HepG2 (cell line): ENCODE data around the gene RING1. TPM values are rescaled to one million over a fixed set of nuclear protein-coding genes. Genes with fewer than 3 reads are reported as not detected.

Experiments used
- ATAC-seq: fragments of 200-7000 bp; cut with Tn5 transposase; 3 replicates; pipeline ENCODE4 v1.9.1; 2020; ENCODE audit warnings: mild to moderate bottlenecking, moderate library complexity
- BruUV-seq: library from RNA; stranded (reverse); fragments of 400-500 nt; replicated peaks from 2 replicates; lab custom pipeline; 2021; lab: Mats Ljungman, UMichigan
- CTCF ChIA-PET: fragments of 300-600 bp; formaldehyde crosslinking; extraction: SDS; loops from one replicate; lab custom pipeline; 2021; ENCODE audit warnings: low total read pairs, inconsistent platforms, low intra/inter-chr PET ratio; lab: Yijun Ruan, JAX
- POLR2A ChIA-PET: fragments of 350-600 bp; sonication (Branson Sonifier 250); formaldehyde crosslinking; loops from one replicate; lab custom pipeline; 2020; ENCODE audit warnings: antibody characterized with exemption, inconsistent platforms; lab: Yijun Ruan, JAX
- DNase-seq: peaks from one replicate; pipeline ENCODE4 v3.0.0-alpha.2; 2015; ENCODE audit warnings: low spot score
- FAIRE-seq: peaks from 3 replicates; lab custom pipeline; 2011; peaks lifted over from hg19 to GRCh38; lab: Jason Lieb, UNC
- H2AFZ ChIP-seq: one replicate; pipeline ENCODE4 v1.6.1; 2011; ENCODE audit warnings: low read length, inconsistent platforms
- H3K27ac ChIP-seq: fragments of 300-600 bp; 3 replicates; pipeline ENCODE4 v1.8.0; 2011; ENCODE audit warnings: mixed run types, mild to moderate bottlenecking, mixed read lengths, low read length, inconsistent platforms; ENCODE audit not compliant: insufficient read depth; ENCODE audit errors: extremely low read length
- H3K27me3 ChIP-seq, 2 experiments: fragments of 200-600 bp in 1 of 2; 2 replicates in 1 of 2; 3 replicates in 1 of 2; pipeline versions ENCODE4 v1.6.0 to v1.8.0; 2011; ENCODE audit warnings: low read length in 2 of 2, mild to moderate bottlenecking in 2 of 2, moderate library complexity in 2 of 2, inconsistent platforms in 1 of 2; ENCODE audit not compliant: insufficient read depth in 2 of 2, control insufficient read depth in 1 of 2
- H3K36me3 ChIP-seq, 2 experiments: fragments of 200-600 bp in 1 of 2; replicated peaks in 1 of 2; 2 replicates in 1 of 2; 3 replicates in 1 of 2; pipeline versions ENCODE4 v1.5.1 to v1.8.0; 2011; ENCODE audit warnings: low read length in 2 of 2, inconsistent platforms in 1 of 2; ENCODE audit not compliant: insufficient read depth in 2 of 2, control insufficient read depth in 1 of 2
- H3K4me1 ChIP-seq: 2 replicates; pipeline ENCODE4 v1.5.1; 2012; ENCODE audit warnings: low read length, inconsistent platforms; ENCODE audit not compliant: insufficient read depth
- H3K4me2 ChIP-seq: 2 replicates; pipeline ENCODE4 v1.6.0; 2011; ENCODE audit warnings: low read depth, low read length, inconsistent platforms
- H3K4me3 ChIP-seq, 3 experiments: fragments of 200-600 bp in 1 of 3; sonication (generic), shearing (Covaris generic) in 1 of 3; replicated peaks in 1 of 3; 2 replicates each; pipeline ENCODE4 v1.5.1; 2011 to 2016; ENCODE audit warnings: low read length in 3 of 3, inconsistent platforms in 2 of 3, low read depth in 2 of 3, mild to moderate bottlenecking in 2 of 3, control low read depth in 1 of 3, mixed read lengths in 1 of 3; ENCODE audit not compliant: insufficient read depth in 1 of 3
- H3K79me2 ChIP-seq: one replicate; pipeline ENCODE4 v1.6.1; 2011; ENCODE audit warnings: low read length, inconsistent platforms; ENCODE audit not compliant: insufficient read depth
- H3K9ac ChIP-seq: 2 replicates; pipeline ENCODE4 v1.6.0; 2011; ENCODE audit warnings: mild to moderate bottlenecking, low read depth, low read length, inconsistent platforms; ENCODE audit not compliant: insufficient read depth
- H3K9me3 ChIP-seq: 2 replicates; pipeline ENCODE4 v1.5.1; 2012; ENCODE audit warnings: mild to moderate bottlenecking, low read length
- H4K20me1 ChIP-seq: 2 replicates; pipeline ENCODE4 v1.6.0; 2011; ENCODE audit warnings: inconsistent platforms, mild to moderate bottlenecking, low read length, moderate library complexity; ENCODE audit not compliant: insufficient read depth
- HIVEP1 ChIP-seq: sonication (generic); formaldehyde crosslinking; IDR thresholded peaks from 2 replicates; pipeline ENCODE4 v1.4.0; 2020; ENCODE audit warnings: mild to moderate bottlenecking, missing genetic modification reagents
- HOXA3 ChIP-seq: sonication (generic); formaldehyde crosslinking; IDR thresholded peaks from 2 replicates; pipeline ENCODE4 v1.5.0; 2020; ENCODE audit warnings: missing genetic modification reagents
- KLF9 ChIP-seq: IDR thresholded peaks from 2 replicates; pipeline ENCODE4 v1.6.1; 2016; ENCODE audit warnings: low read depth
- MAFF ChIP-seq: IDR thresholded peaks from 2 replicates; pipeline ENCODE4 v1.6.1; 2011; ENCODE audit warnings: low read depth, low read length, improper control_type of control experiment
- MAZ ChIP-seq, 2 experiments: sonication (generic) in 1 of 2; formaldehyde crosslinking in 1 of 2; IDR thresholded peaks; 2 replicates each; pipeline versions ENCODE4 v1.5.0 to v1.6.1; 2012 to 2020; ENCODE audit warnings: low read depth in 2 of 2, mild to moderate bottlenecking in 2 of 2, borderline replicate concordance in 1 of 2, improper control_type of control experiment in 1 of 2, low read length in 1 of 2, missing genetic modification reagents in 1 of 2, moderate library complexity in 1 of 2
- MZF1 ChIP-seq: sonication (generic); formaldehyde crosslinking; IDR thresholded peaks from 2 replicates; pipeline ENCODE4 v1.8.1; 2023; ENCODE audit warnings: mild to moderate bottlenecking, missing genetic modification reagents, borderline replicate concordance
- RFXANK ChIP-seq: IDR thresholded peaks from 2 replicates; pipeline ENCODE4 v1.6.1; 2016
- SP2 ChIP-seq: sonication (generic); formaldehyde crosslinking; IDR thresholded peaks from 2 replicates; pipeline ENCODE4 v1.5.1; 2020; ENCODE audit warnings: mild to moderate bottlenecking, missing genetic modification reagents
- ZNF251 ChIP-seq: sonication (generic); formaldehyde crosslinking; IDR thresholded peaks from 2 replicates; pipeline ENCODE4 v1.9.0; 2021; ENCODE audit warnings: mild to moderate bottlenecking, missing genetic modification reagents
- WGBS: methylation state at CpG from one replicate; pipeline ENCODE4 v1.1.6; 2017; ENCODE audit warnings: low lambda C conversion rate; 5-methylcytosine and 5-hydroxymethylcytosine counted together
- in situ Hi-C: cut with HindIII; loops from 2 replicates; pipeline ENCODE4 v1.10.0; 2017; ENCODE audit warnings: low pct_unique_long_range_greater_than_20kb; ENCODE audit not compliant: extremely low pct_ligation_motif_present
- intact Hi-C: fragments of 100-400 bp; cut with micrococcal nuclease; formaldehyde crosslinking; loops from one replicate; pipeline ENCODE4 v1.10.0; 2022; ENCODE audit not compliant: unreplicated experiment
- polyA plus RNA-seq, 8 experiments: library from polyadenylated mRNA; depleted of rRNA in 3 of 8; stranded (reverse) in 7 of 8; unstranded in 1 of 8; fragments of >200 nt; fragmentation: Illumina TruSeq in 4 of 8; extraction: Trizol in 4 of 8; gene quantifications; 2 replicates each; pipeline versions ENCODE4 v1.2.1 to v1.2.3, GENCODE V29; 2011 to 2016; ENCODE audit warnings: low read depth in 4 of 8, missing spikeins in 1 of 8, mixed read lengths in 1 of 8; ENCODE audit not compliant: insufficient read depth in 1 of 8
- total RNA-seq, 5 experiments: library from RNA; depleted of rRNA; stranded (reverse); fragments of >200 nt; fragmentation: Illumina TruSeq; extraction: Trizol; gene quantifications; 2 replicates each; pipeline ENCODE4 v1.2.3, GENCODE V29; 2016; ENCODE audit warnings: low read depth in 1 of 5
- TF ChIP-seq, protein P1 (sequence below): sonication (generic); formaldehyde crosslinking; IDR thresholded peaks from 2 replicates; pipeline ENCODE4 v1.9.0; 2021; ENCODE audit warnings: mild to moderate bottlenecking, missing genetic modification reagents
- TF ChIP-seq, protein P2 (sequence below): sonication (generic); formaldehyde crosslinking; IDR thresholded peaks from 2 replicates; pipeline ENCODE4 v1.4.0; 2020; ENCODE audit warnings: mild to moderate bottlenecking, missing genetic modification reagents

RING1 gene
- total and polyA plus RNA-seq, 2 of the 13 experiments (the other 11 are each of a cell fraction or from before 2014, with no cell fraction given): 23.9 to 33.6 TPM

DNA sequence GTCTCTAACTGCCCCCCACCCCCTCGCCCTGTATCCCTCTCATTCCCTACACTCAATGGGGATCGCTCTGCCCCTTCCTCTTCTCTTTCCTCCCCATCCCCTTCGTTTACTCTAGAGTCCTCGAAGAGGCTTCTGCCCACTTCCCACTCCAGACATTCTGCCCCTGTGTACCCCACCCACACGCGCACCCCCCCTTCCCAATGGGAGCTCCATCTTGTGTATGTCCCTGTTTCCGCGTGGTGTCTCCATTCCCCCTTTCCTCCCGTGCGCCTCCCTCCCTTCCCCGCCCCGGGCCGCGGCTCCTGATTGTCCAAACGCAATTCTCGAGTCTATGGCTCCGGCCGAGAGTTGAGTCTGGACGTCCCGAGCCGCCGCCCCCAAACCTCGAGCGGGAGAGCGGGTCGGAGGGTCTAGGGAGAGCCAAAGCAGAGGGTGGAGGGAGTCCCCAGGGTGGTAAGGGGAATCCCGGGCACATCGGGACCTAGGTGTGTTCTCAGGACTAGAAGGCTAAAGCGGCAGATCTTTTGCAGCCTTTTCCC is 679 bp upstream of the RING1 start:
- H3K27ac ChIP-seq: peak overlapping the region; percentile 76
- DNase-seq (no peak), ATAC-seq (peak; percentile 8), FAIRE-seq (no peak)
- H2AFZ ChIP-seq: peak overlapping the region; percentile 6
- POLR2A ChIA-PET: interaction anchor here (1.0 to 3.2 kb wide), 11 partner anchors 8 to 236 kb away, joined by 3 to 33 read pairs (median 8); partner anchors contain the start of genes PFDN6, RPS18, VPS52 and ZBTB22
- H3K27me3 ChIP-seq: no peaks in the 10 kb centered on the region; a peak in 1 of 5 replicates
- in situ Hi-C loops: loop anchor here (10.0 kb wide), 1 partner anchor 207 kb away; the partner anchor contains the start of genes CUTA and PHF1
- CTCF ChIA-PET: no interaction called here
- H3K79me2 ChIP-seq: peaks cover 21% of the 10 kb centered on the region
- H3K36me3 ChIP-seq: peaks cover 6 to 24% of the 10 kb centered on the region in 2 experiments
- no peaks in the 10 kb centered on the region for H3K9me3 ChIP-seq
- peaks cover 58% of the 10 kb centered on the region for H3K4me1 ChIP-seq
- TSS peak; percentile 99 for BruUV-seq
- H3K4me3 ChIP-seq: peak overlapping the region; percentile 90 to 93 (median 91)
- H4K20me1 ChIP-seq: peaks cover 10% of the 10 kb centered on the region; the same call in 1 of the 2 replicates
- H3K9ac ChIP-seq: peak overlapping the region; percentile 94
- WGBS: 9% methylated on average over 28 of the region's 29 CpGs
- H3K4me2 ChIP-seq: peak overlapping the region; percentile 87
- intact Hi-C loops: no loop called here
- TF ChIP-seq KLF9 (CRISPR knock-in tag) (0 out of 2 replicates have a peak, but pooled peaks have one; percentile 24), ZNF251 (CRISPR knock-in tag) (no peak), MZF1 (CRISPR knock-in tag) (0 out of 2 replicates have a peak, but pooled peaks have one; percentile 9), MAZ (IDR thresholded peaks at IDR 0.05; ENCODE audit: borderline replicate concordance, low read depth, low read length) (no peak), MAZ (CRISPR knock-in tag; IDR thresholded peaks at IDR 0.05; ENCODE audit: low read depth) (peak; percentile 81; the same call in 1 of the 2 replicates), MAFF (no peak), HOXA3 (CRISPR knock-in tag) (no peak), HIVEP1 (CRISPR knock-in tag) (0 out of 2 replicates have a peak, but pooled peaks have one; percentile 14), RFXANK (CRISPR knock-in tag) (no peak), SP2 (CRISPR knock-in tag) (no peak)
- TF ChIP-seq, protein P1, sequence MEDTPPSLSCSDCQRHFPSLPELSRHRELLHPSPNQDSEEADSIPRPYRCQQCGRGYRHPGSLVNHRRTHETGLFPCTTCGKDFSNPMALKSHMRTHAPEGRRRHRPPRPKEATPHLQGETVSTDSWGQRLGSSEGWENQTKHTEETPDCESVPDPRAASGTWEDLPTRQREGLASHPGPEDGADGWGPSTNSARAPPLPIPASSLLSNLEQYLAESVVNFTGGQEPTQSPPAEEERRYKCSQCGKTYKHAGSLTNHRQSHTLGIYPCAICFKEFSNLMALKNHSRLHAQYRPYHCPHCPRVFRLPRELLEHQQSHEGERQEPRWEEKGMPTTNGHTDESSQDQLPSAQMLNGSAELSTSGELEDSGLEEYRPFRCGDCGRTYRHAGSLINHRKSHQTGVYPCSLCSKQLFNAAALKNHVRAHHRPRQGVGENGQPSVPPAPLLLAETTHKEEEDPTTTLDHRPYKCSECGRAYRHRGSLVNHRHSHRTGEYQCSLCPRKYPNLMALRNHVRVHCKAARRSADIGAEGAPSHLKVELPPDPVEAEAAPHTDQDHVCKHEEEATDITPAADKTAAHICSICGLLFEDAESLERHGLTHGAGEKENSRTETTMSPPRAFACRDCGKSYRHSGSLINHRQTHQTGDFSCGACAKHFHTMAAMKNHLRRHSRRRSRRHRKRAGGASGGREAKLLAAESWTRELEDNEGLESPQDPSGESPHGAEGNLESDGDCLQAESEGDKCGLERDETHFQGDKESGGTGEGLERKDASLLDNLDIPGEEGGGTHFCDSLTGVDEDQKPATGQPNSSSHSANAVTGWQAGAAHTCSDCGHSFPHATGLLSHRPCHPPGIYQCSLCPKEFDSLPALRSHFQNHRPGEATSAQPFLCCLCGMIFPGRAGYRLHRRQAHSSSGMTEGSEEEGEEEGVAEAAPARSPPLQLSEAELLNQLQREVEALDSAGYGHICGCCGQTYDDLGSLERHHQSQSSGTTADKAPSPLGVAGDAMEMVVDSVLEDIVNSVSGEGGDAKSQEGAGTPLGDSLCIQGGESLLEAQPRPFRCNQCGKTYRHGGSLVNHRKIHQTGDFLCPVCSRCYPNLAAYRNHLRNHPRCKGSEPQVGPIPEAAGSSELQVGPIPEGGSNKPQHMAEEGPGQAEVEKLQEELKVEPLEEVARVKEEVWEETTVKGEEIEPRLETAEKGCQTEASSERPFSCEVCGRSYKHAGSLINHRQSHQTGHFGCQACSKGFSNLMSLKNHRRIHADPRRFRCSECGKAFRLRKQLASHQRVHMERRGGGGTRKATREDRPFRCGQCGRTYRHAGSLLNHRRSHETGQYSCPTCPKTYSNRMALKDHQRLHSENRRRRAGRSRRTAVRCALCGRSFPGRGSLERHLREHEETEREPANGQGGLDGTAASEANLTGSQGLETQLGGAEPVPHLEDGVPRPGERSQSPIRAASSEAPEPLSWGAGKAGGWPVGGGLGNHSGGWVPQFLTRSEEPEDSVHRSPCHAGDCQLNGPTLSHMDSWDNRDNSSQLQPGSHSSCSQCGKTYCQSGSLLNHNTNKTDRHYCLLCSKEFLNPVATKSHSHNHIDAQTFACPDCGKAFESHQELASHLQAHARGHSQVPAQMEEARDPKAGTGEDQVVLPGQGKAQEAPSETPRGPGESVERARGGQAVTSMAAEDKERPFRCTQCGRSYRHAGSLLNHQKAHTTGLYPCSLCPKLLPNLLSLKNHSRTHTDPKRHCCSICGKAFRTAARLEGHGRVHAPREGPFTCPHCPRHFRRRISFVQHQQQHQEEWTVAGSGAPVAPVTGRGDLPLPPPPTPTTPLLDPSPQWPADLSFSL: 0 out of 2 replicates have a peak, but pooled peaks have one; percentile 52
- TF ChIP-seq, protein P2, sequence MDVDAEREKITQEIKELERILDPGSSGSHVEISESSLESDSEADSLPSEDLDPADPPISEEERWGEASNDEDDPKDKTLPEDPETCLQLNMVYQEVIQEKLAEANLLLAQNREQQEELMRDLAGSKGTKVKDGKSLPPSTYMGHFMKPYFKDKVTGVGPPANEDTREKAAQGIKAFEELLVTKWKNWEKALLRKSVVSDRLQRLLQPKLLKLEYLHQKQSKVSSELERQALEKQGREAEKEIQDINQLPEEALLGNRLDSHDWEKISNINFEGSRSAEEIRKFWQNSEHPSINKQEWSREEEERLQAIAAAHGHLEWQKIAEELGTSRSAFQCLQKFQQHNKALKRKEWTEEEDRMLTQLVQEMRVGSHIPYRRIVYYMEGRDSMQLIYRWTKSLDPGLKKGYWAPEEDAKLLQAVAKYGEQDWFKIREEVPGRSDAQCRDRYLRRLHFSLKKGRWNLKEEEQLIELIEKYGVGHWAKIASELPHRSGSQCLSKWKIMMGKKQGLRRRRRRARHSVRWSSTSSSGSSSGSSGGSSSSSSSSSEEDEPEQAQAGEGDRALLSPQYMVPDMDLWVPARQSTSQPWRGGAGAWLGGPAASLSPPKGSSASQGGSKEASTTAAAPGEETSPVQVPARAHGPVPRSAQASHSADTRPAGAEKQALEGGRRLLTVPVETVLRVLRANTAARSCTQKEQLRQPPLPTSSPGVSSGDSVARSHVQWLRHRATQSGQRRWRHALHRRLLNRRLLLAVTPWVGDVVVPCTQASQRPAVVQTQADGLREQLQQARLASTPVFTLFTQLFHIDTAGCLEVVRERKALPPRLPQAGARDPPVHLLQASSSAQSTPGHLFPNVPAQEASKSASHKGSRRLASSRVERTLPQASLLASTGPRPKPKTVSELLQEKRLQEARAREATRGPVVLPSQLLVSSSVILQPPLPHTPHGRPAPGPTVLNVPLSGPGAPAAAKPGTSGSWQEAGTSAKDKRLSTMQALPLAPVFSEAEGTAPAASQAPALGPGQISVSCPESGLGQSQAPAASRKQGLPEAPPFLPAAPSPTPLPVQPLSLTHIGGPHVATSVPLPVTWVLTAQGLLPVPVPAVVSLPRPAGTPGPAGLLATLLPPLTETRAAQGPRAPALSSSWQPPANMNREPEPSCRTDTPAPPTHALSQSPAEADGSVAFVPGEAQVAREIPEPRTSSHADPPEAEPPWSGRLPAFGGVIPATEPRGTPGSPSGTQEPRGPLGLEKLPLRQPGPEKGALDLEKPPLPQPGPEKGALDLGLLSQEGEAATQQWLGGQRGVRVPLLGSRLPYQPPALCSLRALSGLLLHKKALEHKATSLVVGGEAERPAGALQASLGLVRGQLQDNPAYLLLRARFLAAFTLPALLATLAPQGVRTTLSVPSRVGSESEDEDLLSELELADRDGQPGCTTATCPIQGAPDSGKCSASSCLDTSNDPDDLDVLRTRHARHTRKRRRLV (CRISPR knock-in tag): peak; percentile 49; the same call in 1 of the 2 replicates
